KMS-11 (cell line): Measurements from ENCODE around the gene NPHP4.

Source experiments
- H2AFZ ChIP-seq: fragments of 200-600 bp; sonication (generic); 2 replicates; pipeline ENCODE4 v1.6.1; 2016; ENCODE audit warnings: antibody characterized with exemption, mixed run types, low read depth
- H3K27ac ChIP-seq: fragments of 200-600 bp; sonication (generic); 2 replicates; pipeline ENCODE4 v1.6.1; 2016; ENCODE audit warnings: mild to moderate bottlenecking, mixed run types
- H3K27me3 ChIP-seq: fragments of 200-600 bp; sonication (generic); 2 replicates; pipeline ENCODE4 v1.6.1; 2017; ENCODE audit warnings: mild to moderate bottlenecking, low read depth, mixed run types, moderate library complexity; ENCODE audit not compliant: insufficient read depth
- H3K36me3 ChIP-seq: fragments of 200-600 bp; sonication (generic); 2 replicates; pipeline ENCODE4 v1.6.1; 2017; ENCODE audit warnings: mild to moderate bottlenecking, mixed run types; ENCODE audit not compliant: insufficient read depth
- H3K4me1 ChIP-seq: fragments of 200-600 bp; sonication (generic); 2 replicates; pipeline ENCODE4 v1.6.1; 2016; ENCODE audit warnings: mild to moderate bottlenecking, low read depth, mixed run types; ENCODE audit not compliant: poor library complexity, severe bottlenecking
- H3K4me2 ChIP-seq: fragments of 200-600 bp; sonication (generic); 2 replicates; pipeline ENCODE4 v1.7.0; 2016; ENCODE audit warnings: mild to moderate bottlenecking, mixed run types
- H3K4me3 ChIP-seq: fragments of 200-600 bp; sonication (generic); IDR thresholded peaks from 2 replicates; pipeline ENCODE4 v1.6.1; 2017; ENCODE audit warnings: low read depth, low read length, mixed read lengths; ENCODE audit not compliant: insufficient read depth
- H3K79me2 ChIP-seq: fragments of 200-600 bp; sonication (generic); 2 replicates; pipeline ENCODE4 v1.6.1; 2016; ENCODE audit warnings: low read depth, mixed run types; ENCODE audit not compliant: insufficient read depth
- H3K9ac ChIP-seq: fragments of 200-600 bp; sonication (generic); 2 replicates; pipeline ENCODE4 v1.6.1; 2016; ENCODE audit warnings: mild to moderate bottlenecking, mixed run types
- H4K20me1 ChIP-seq: fragments of 200-600 bp; sonication (generic); 2 replicates; pipeline ENCODE4 v1.6.1; 2016; ENCODE audit warnings: mild to moderate bottlenecking, mixed run types; ENCODE audit not compliant: insufficient read depth
- CTCF ChIP-seq: fragments of 200-600 bp; sonication (generic); conservative IDR thresholded peaks from 2 replicates; pipeline ENCODE4 v1.6.1; 2017; ENCODE audit warnings: low read depth, mild to moderate bottlenecking, antibody characterized with exemption, low read length, moderate library complexity, mixed read lengths

The NPHP4 gene

GRCh38 chr1:6014130-6014999 is 22.1 kb upstream of the NPHP4 start:
- Histone ChIP-seq H3K4me3 (no peak overlapping the region), H3K4me2 (no peak overlapping the region), H2AFZ (no peak overlapping the region), H3K36me3 (no peaks in the 10 kb centered on the region), H3K27ac (no peak overlapping the region), H3K4me1 (peaks cover 16% of the 10 kb centered on the region), H3K79me2 (peaks cover 16% of the 10 kb centered on the region; the same call in 1 of the 2 replicates), H3K27me3 (no peaks in the 10 kb centered on the region), H3K9ac (no peak overlapping the region), H4K20me1 (no peaks in the 10 kb centered on the region)
- no peak for TF ChIP-seq CTCF

GRCh38 chr1:6013491-6013890 is 21.3 kb upstream of the NPHP4 start:
- Histone ChIP-seq H3K27me3 (no peaks in the 10 kb centered on the region), H3K4me2 (no peak overlapping the region), H2AFZ (no peak overlapping the region), H3K9ac (no peak overlapping the region), H3K4me3 (no peak overlapping the region), H3K27ac (no peak overlapping the region), H3K36me3 (no peaks in the 10 kb centered on the region), H3K79me2 (peaks cover 20% of the 10 kb centered on the region; the same call in 1 of the 2 replicates), H3K4me1 (peaks cover 25% of the 10 kb centered on the region), H4K20me1 (no peaks in the 10 kb centered on the region)
- TF ChIP-seq CTCF = no peak

GRCh38 chr1:6012529-6013318 is 20.5 kb upstream of the NPHP4 start:
- Histone ChIP-seq H3K27ac (no peak overlapping the region), H3K27me3 (no peaks in the 10 kb centered on the region), H3K79me2 (peaks cover 27% of the 10 kb centered on the region; the same call in 1 of the 2 replicates), H3K4me3 (no peak overlapping the region), H3K36me3 (no peaks in the 10 kb centered on the region), H3K4me2 (no peak overlapping the region), H3K4me1 (peaks cover 33% of the 10 kb centered on the region), H3K9ac (no peak overlapping the region), H2AFZ (no peak overlapping the region), H4K20me1 (no peaks in the 10 kb centered on the region)
- no peak for TF ChIP-seq CTCF

- H3K4me2 ChIP-seq = no peak overlapping the region
- H3K9ac ChIP-seq = no peak overlapping the region
- no peaks in the 10 kb centered on the region for H3K27me3 ChIP-seq
- no peaks in the 10 kb centered on the region for H4K20me1 ChIP-seq
- no peaks in the 10 kb centered on the region for H3K36me3 ChIP-seq
- H2AFZ ChIP-seq = no peak overlapping the region
- peaks cover 39% of the 10 kb centered on the region for H3K4me1 ChIP-seq
- no peak for TF ChIP-seq CTCF
- no peak overlapping the region for H3K27ac ChIP-seq
- peaks cover 35% of the 10 kb centered on the region; the same call in 1 of the 2 replicates for H3K79me2 ChIP-seq
- no peak overlapping the region for H3K4me3 ChIP-seq
Observed at GRCh38 chr1:6011946-6012258, 19.7 kb upstream of the NPHP4 start.
